HG03175 (cell line): ENCODE results near the gene NBPF3.
"Not testable (repeated sequence)": the region's sequence is repeated elsewhere in the genome, so short reads cannot be mapped to it uniquely, and the experiment has no call there.

Source experiments
- ATAC-seq: cut with Tn5 transposase; IDR thresholded peaks from one replicate; pipeline ENCODE4 v1.9.1; 2021; ENCODE audit warnings: mild to moderate bottlenecking, moderate library complexity; ENCODE audit not compliant: unreplicated experiment

NBPF3 gene

GRCh38 chr1:21438646-21439312, 1.2 kb upstream of the NBPF3 start:
- not testable (repeated sequence) for ATAC-seq

GRCh38 chr1:21439345-21439720, 604 bp upstream of the NBPF3 start:
- no peak for ATAC-seq

GRCh38 chr1:21440630-21441125, 741 bp downstream of the NBPF3 start:
- not testable (repeated sequence) for ATAC-seq

GRCh38 chr1:21446647-21447046, 6.7 kb downstream of the NBPF3 start:
- ATAC-seq: not testable (repeated sequence)

- ATAC-seq: no peak
Observed at GRCh38 chr1:21447311-21447710, 7.4 kb downstream of the NBPF3 start.

- ATAC-seq: no peak
Observed at GRCh38 chr1:21449906-21450305, 10.0 kb downstream of the NBPF3 start.

- no peak for ATAC-seq
Observed at GRCh38 chr1:21451212-21451611, 11.3 kb downstream of the NBPF3 start.

GRCh38 chr1:21451981-21452411, 12.1 kb downstream of the NBPF3 start:
- ATAC-seq: no peak

- ATAC-seq: not testable (repeated sequence)
Observed at GRCh38 chr1:21453964-21454614, 14.2 kb downstream of the NBPF3 start.

GRCh38 chr1:21454904-21455303, 15.0 kb downstream of the NBPF3 start:
- ATAC-seq: not testable (repeated sequence)

GRCh38 chr1:21457654-21458053, 17.7 kb downstream of the NBPF3 start:
- no peak for ATAC-seq

GRCh38 chr1:21465127-21465526, 25.2 kb downstream of the NBPF3 start:
- not testable (repeated sequence) for ATAC-seq

GRCh38 chr1:21467946-21468345, 28.0 kb downstream of the NBPF3 start:
- ATAC-seq: not testable (repeated sequence)

- ATAC-seq: no peak
Observed at GRCh38 chr1:21468599-21468998, 28.7 kb downstream of the NBPF3 start.

- ATAC-seq: no peak
Observed at GRCh38 chr1:21469581-21469980, 29.6 kb downstream of the NBPF3 start.

GRCh38 chr1:21472861-21473260, 32.9 kb downstream of the NBPF3 start:
- no peak for ATAC-seq

GRCh38 chr1:21478356-21478755, 38.4 kb downstream of the NBPF3 start:
- ATAC-seq: no peak

GRCh38 chr1:21483881-21484280, 43.9 kb downstream of the NBPF3 start:
- ATAC-seq: not testable (repeated sequence)

- no peak for ATAC-seq
Observed at GRCh38 chr1:21489146-21489545, 49.2 kb downstream of the NBPF3 start.

- ATAC-seq: no peak
Observed at GRCh38 chr1:21490774-21491487, 51.0 kb downstream of the NBPF3 start.

- ATAC-seq: no peak
Observed at GRCh38 chr1:21491488-21492355, 51.8 kb downstream of the NBPF3 start.
